Measurements from ENCODE around the gene KIF2B. TPM values are rescaled to one million over a fixed set of nuclear protein-coding genes. Genes with fewer than 3 reads are reported as not detected.
"Not testable (repeated sequence)": the region's sequence is repeated elsewhere in the genome, so short reads cannot be mapped to it uniquely, and the experiment has no call there.

Gene KIF2B, protein sequence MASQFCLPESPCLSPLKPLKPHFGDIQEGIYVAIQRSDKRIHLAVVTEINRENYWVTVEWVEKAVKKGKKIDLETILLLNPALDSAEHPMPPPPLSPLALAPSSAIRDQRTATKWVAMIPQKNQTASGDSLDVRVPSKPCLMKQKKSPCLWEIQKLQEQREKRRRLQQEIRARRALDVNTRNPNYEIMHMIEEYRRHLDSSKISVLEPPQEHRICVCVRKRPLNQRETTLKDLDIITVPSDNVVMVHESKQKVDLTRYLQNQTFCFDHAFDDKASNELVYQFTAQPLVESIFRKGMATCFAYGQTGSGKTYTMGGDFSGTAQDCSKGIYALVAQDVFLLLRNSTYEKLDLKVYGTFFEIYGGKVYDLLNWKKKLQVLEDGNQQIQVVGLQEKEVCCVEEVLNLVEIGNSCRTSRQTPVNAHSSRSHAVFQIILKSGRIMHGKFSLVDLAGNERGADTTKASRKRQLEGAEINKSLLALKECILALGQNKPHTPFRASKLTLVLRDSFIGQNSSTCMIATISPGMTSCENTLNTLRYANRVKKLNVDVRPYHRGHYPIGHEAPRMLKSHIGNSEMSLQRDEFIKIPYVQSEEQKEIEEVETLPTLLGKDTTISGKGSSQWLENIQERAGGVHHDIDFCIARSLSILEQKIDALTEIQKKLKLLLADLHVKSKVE
- not detected for total RNA-seq
- long read RNA-seq = 0 reads

DNA sequence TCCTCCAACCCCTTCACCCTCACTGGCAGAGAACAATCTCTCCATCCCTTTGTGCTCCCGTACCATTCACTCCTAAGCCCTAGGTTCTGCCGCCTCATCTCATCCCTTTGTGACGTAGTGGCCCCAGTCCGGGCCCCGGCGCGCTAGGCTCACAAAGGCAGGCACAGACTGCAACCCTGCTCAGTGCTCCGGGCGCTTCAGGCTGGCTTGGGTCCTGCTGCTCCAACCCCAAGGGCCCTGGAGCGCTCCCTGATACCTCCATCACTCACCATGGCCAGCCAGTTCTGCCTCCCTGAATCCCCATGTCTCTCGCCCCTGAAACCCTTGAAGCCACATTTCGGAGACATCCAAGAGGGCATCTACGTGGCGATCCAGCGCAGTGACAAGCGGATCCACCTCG, at the start of gene KIF2B:
Gene KIF2B, plus strand, starts transcription at position 164 of the 400 bp plus-strand sequence. Its CDS starts 107 bp downstream, at position 271.
- DNase-seq (ENCODE audit: low spot score) = no peak

DNA sequence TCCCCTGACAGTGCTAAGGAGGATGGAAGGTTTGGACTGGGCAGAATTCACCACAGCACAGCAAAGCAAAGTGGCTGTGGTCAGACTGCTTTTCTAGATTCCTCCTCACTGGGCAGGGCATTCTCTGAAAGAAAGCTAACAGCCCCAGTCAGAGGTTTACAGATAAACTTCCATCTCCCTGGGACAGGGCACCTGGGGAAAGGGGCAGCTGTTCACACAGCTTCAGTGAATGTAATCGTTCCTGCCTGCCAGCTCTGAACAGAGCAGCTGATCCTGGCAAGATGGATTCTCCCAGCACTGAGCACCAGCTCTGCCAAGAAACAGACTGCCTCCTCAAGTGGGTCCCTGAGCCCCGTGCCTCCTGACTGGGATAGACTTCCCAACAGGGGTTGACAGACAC, 42.4 kb upstream of the KIF2B start:
- intact Hi-C loops (cut with DNase I) = no loop called here
- DNase-seq (ENCODE audit: low spot score) = no peak

More for the DNA sequence above, at the start of gene KIF2B:
- intact Hi-C loops (cut with DNase I) = no loop called here

DNA sequence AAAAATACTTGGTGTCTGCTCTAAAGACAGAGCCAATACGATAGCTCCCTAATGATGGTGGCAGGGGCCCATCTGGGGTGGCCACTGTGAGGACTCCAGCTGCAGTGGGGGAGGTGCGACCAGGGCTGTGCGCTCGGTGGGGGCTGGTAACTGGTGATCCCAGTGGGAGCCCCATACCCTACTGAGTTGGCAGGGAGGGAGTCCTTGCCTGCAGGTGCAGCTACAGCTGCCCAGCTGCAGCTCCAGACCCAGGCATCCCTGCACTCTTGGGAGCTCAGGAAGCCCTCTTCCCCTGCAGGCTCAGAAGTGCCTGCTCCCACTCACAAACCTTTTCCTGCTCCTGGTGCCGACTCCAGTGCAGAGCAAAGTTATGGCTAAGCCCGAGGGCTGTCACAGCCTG, 31.2 kb upstream of the KIF2B start:
- DNase-seq (ENCODE audit: low spot score) = no peak
- intact Hi-C loops (cut with DNase I) = no loop called here

DNA sequence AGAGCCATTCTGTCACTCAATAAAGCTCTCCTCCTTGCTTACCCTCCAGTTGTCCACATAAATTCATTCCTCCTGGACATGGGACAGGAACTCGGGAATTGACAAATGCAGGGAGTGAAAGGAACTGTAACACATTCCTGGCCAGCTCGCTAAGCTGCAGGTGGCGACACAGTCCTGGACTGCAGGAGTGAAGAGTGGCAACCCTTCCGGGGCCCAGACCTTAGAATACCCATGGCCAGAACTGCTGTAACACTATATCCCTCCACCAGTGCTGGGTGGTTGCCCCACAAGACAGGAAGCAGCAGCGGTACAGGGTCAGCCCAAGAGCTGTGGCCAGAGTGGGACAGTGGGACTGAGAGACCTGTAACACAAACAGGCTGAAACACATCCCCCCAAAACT, 30.3 kb upstream of the KIF2B start:
- intact Hi-C loops (cut with DNase I) = no loop called here
- DNase-seq (ENCODE audit: low spot score) = peak; percentile 62

DNA sequence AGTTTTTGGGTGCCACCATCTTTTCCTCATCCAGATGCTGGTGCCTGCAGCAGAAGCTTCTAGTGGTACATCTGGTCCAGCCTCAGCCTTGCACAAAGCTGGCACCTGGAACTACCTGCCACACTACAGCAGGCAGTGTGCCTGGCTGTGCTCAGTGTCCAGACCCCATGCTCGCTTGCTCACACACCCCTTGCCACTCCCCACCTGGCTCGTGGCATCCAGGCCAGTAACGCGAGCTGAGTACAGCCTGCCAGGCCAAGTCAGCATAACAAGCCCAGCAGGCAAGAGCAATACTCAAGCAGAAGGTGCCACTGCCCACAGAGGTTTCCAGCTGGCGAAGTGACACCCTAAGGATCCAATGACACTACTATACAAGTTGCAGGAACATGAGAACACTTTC, 29.7 kb upstream of the KIF2B start:
- peak; percentile 43 for DNase-seq (ENCODE audit: low spot score)
- intact Hi-C loops (cut with DNase I) = no loop called here

DNA sequence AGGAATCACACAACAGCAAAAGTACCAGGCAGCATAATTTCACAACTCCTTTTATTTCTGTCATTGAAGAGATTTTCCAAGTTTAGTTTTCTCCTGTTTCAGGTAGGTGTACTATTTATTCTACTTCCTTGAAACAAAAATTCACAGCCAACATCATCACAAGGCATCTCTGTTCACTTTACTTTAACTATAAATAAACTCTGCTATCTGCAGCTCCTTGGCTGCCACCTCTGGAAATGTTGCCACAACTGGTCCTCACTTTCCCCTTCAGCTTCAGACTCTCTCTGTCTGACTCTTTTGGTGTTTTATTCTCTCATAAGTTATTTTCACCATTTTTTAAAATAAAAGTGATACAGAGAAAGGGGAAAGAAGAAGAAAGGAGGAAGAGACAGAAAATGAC, 27.9 kb upstream of the KIF2B start:
- no peak for DNase-seq (ENCODE audit: low spot score)
- intact Hi-C loops (cut with DNase I) = no loop called here

DNA sequence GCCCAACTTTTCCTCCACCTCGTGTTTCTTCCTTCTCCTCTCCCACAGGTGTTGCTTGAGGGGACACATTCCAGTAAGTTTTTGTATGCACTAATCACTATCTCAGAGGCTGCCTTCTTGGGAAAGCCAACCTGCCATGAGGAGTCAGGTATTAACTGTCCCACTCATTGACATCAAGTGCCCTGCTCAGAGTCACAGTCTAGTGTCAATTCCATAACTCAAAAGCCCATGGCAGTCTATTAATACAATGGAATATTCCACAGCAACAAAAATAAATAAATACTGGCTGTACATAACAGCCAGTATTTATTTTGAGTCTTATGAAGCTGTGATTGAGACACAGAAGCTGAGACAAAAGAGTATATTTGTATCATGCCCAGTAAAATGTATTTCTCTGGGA, 26.1 kb upstream of the KIF2B start:
- intact Hi-C loops (cut with DNase I) = no loop called here

DNA sequence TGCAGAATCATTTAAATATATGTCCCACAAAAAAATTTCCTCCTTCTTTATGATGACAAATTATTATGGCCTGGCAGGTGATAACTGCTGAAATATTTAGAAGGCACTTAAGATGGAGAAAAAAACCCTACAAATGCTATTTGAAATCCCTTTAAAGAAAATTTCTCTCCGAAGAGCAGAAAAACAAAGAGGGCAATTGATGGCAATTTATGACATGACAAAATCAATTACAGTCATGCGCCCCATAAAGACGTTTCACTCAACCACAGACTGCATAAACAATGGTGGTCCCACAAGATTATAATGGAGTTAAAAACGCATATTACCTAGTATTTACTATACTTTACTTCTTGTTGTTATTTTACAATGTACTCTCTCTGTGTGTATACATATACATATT, 25.2 kb upstream of the KIF2B start:
- DNase-seq (ENCODE audit: low spot score) = no peak
- intact Hi-C loops (cut with DNase I) = no loop called here

More for the DNA sequence above, 26.1 kb upstream of the KIF2B start:
- no peak for DNase-seq (ENCODE audit: low spot score)

DNA sequence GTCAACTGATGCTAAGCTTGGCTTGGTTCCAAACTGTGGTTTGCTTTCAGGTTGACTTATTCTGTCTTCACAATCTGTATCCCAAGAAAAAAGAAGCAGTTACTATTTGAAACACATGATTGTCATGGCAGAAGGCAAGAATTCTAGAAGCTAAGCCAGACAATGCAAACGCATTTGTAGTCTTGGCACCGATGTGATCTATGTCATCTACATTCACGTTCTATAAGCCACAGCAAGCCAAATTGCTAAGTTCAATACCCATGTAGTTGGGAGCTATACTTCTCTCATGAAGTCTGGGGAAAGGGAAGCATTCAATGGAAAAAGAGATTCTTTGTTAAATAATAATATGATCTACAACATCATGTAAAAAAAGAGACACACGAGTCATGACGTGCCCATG, 18.3 kb upstream of the KIF2B start:
- intact Hi-C loops (cut with DNase I) = no loop called here
- DNase-seq (ENCODE audit: low spot score) = no peak

DNA sequence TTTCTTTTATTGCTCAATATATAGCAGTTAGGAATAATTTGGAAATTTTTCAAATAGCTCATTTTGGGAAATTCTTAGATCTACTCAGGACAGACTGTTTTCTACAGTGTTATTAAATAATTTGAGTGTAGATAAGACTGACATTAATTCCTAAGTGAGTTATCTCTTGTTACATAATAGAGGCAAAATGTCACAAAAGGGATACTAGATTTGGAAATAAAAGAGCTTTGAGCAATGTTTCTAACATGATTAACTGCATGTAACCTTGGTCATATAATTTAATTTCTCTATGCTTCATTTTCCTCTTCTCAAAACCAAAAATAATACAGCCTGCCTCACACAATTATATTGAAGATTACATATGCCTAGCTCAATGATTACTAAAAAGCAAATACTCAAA, 16.3 kb upstream of the KIF2B start:
- intact Hi-C loops (cut with DNase I) = no loop called here
- DNase-seq (ENCODE audit: low spot score) = no peak

DNA sequence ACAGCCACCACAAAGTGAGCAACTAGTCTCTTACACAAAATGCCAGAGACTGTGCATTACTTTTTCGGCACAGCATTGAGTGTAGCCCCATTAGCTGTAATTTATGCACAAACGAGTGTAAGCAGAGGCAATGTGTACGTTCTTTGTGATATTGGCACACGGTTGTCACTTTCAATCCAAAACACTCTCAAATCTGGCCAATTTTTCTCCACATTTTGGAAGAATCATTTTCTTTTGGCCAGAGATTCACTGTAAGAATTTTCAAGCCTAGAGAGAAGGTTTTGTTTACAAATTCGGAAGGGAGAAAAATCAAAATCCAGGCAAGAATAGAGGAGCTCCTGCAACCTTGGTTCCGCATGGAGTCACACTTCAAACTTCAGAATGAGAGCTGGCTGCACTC, 15.4 kb upstream of the KIF2B start:
- no peak for DNase-seq (ENCODE audit: low spot score)
- intact Hi-C loops (cut with DNase I) = no loop called here

DNA sequence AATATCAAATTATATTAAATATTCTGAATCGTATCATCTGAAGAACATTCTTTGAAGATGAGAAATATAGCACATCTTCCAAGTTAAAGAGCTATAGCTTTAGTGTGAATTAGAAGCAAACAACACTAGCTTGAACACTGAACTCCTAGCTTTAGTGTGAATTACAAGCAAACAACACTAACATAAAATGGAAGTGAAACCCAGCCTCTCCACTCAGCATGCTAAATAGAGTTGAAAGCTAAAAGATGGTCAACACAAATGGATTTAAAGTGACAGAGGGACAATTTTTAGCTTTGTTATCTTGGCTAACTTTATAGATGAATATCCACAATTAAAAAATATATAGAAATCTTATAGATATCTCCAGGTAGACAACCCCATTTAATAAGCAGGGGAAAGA, 4.5 kb upstream of the KIF2B start:
- intact Hi-C loops (cut with DNase I) = no loop called here
- no peak for DNase-seq (ENCODE audit: low spot score)

DNA sequence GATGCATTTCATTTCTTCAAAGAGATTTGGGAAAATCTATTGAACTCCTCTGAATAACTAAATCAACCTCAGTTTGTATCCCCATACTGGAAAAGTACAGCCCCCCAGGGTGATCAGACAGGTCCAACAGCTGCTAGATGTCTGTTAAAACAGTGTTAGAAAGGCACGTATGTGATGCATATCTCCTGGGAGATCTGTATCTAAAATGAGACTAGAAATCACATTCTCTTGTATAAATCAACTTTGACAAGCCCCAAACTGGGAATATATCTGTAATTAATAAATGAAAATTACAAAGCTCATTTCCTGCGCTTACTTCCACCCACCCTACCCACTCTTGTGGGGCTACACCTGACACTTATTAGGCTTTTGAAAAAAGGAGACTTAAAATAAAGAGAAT, 3.8 kb upstream of the KIF2B start:
- intact Hi-C loops (cut with DNase I) = no loop called here
- no peak for DNase-seq (ENCODE audit: low spot score)

DNA sequence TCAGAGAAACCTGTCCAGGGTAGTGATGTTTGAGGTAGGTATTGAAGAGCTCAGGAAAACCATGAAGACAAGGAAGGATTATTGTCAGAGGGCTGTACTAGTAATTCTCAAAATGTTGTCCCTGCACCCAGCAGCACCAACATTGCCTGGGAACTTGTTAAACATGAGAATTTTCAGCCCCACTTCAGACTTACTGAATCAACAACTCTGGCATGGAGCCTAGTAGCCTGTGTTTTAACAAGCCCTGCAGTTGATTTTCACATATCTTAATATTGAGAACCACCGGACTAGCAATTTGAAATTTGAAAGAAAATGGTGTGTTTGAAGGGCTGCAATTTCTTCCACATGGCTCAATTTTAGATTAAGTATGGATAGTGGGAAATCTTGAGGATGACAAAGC, 2.8 kb upstream of the KIF2B start:
- DNase-seq (ENCODE audit: low spot score) = no peak
- intact Hi-C loops (cut with DNase I) = no loop called here

DNA sequence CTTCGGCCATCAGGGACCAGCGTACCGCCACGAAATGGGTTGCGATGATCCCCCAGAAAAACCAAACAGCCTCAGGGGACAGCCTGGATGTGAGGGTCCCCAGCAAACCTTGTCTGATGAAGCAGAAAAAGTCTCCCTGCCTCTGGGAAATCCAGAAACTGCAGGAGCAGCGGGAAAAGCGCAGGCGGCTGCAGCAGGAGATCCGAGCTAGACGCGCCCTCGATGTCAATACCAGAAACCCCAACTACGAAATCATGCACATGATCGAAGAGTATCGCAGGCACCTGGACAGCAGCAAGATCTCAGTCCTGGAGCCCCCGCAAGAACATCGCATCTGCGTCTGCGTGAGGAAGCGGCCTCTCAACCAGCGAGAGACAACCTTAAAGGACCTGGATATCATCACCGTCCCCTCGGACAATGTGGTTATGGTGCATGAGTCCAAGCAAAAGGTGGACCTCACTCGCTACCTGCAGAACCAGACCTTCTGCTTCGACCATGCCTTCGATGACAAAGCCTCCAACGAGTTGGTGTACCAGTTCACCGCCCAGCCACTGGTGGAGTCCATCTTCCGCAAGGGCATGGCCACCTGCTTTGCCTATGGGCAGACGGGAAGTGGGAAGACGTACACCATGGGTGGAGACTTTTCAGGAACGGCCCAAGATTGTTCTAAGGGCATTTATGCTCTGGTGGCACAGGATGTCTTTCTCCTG, 769 bp downstream of the KIF2B start:
- intact Hi-C loops (cut with DNase I) = no loop called here
- DNase-seq (ENCODE audit: low spot score) = no peak

DNA sequence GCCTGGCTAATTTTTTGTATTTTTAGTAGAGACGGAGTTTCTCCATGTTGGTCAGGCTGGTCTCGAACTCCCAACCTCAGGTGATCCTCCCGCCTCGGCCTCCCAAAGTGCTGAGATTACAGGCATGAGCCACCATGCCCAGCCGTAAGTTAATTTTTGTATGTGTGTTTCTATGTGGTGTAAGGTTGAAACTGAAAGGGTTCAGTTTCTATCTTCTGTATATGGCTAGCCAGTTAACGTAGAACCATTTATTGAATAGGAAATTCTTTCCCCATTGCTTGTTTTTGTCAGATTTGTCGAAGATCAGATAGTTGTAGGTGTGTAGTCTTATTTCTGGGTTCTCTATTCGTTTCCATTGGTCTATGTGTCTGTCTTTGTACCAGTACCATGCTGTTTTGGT, 12.0 kb downstream of the KIF2B start:
- intact Hi-C loops (cut with DNase I); DNase-seq (ENCODE audit: low spot score): not testable (repeated sequence)

DNA sequence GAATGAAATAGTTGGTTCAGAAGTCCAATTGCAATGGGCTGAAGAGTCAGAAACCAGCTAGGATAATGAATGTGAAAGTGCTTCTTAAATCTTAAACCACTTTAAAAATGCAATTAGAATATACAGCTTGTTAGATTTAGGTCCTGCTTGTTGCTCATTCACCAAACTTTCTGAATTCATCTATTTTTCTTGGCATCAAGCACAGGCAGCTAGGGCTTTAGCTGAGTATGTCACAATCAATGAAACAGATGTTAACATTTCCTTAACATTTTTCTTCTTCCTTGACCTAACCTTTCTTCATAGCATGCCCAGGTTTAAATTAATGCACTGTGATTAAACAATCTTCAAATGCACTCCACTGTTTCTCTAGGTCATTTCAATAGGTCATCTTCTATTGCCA, 14.4 kb downstream of the KIF2B start:
- intact Hi-C loops (cut with DNase I) = no loop called here
- DNase-seq (ENCODE audit: low spot score) = no peak

DNA sequence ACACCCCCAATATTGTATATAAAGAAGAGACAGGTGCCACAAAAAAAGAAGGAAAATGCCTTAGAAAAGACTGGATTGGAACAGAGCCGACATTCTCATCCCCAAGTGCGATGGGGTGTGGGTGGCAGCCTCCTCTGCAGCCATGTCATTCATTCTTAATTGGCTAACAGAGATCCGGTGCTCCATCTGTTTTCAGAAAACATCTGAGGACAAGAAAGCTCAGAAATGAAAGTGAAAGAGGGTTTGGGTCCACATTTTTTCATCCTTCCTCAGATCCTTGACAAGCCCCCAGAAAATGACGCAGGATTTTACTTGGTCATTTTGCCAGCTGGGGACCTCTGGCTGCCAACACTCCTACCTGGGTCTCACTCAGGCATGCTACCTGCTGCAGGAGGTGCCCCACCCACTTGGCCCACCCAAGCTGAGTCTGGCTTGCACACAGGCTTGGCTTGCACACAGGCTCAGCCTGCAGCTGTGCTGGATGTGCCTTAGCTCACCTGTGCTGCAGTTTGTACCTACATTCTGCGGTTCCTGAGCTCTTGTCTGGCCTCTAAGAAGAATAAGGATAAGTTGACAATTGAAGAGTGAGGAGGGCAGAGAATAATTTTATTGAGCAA, 21.9 kb downstream of the KIF2B start:
- no peak for DNase-seq (ENCODE audit: low spot score)

DNA sequence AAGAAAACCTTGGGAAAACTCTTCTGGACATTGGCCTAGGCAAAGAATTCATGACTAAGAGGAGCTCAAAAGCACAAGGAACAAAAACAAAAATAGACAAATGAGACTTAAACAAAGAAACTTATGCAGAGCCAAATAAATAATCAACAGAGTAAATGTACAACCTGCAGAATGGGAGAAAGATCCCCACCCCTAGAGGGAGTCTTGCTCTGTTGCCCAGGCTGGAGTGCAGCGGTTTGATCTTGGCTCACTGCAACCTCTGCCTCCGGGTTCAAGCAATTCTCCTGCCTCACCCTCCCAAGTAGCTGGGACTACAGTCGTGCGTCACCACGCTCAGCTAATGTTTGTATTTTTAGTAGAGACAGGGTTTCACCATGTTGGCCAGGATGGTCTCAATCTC, 48.4 kb downstream of the KIF2B start:
- DNase-seq (ENCODE audit: low spot score); intact Hi-C loops (cut with DNase I): not testable (repeated sequence)

More for the DNA sequence above, 21.9 kb downstream of the KIF2B start:
- intact Hi-C loops (cut with DNase I) = no loop called here
